HG03457 (cell line): Measurements from ENCODE around the gene EIF4G3.

Source experiments
- ATAC-seq: cut with Tn5 transposase; IDR thresholded peaks from one replicate; pipeline ENCODE4 v1.9.1; 2021; ENCODE audit warnings: moderate number of reproducible peaks; ENCODE audit not compliant: unreplicated experiment

EIF4G3 gene

GRCh38 chr1:20771780-20772179 is 404.9 kb downstream of the EIF4G3 start:
- no peak for ATAC-seq

GRCh38 chr1:20770314-20771087 is 406.2 kb downstream of the EIF4G3 start:
- no peak for ATAC-seq

GRCh38 chr1:20767271-20767670 is 409.4 kb downstream of the EIF4G3 start:
- no peak for ATAC-seq

GRCh38 chr1:20763417-20763816 is 413.3 kb downstream of the EIF4G3 start:
- no peak for ATAC-seq

- no peak for ATAC-seq
These were observed 416.4 kb downstream of the EIF4G3 start for GRCh38 chr1:20760322-20760721.
